WTC11 (cell line): ENCODE measurements around the gene SLC37A1. TPM values are rescaled to one million over a fixed set of nuclear protein-coding genes. Genes with fewer than 3 reads are reported as not detected.
"Not testable (repeated sequence)": the region's sequence is repeated elsewhere in the genome, so short reads cannot be mapped to it uniquely, and the experiment has no call there.

Experiments used
- ATAC-seq: fragments of 200-7000 bp; cut with Tn5 transposase; 2 replicates; pipeline ENCODE4 v1.10.0; 2021; ENCODE audit warnings: mild to moderate bottlenecking, moderate library complexity
- CTCF ChIA-PET: fragments of 300-600 bp; sonication (Branson Sonifier 250); formaldehyde crosslinking; loops from one replicate; lab custom pipeline; 2021; ENCODE audit warnings: antibody characterized with exemption; lab: Charles Lee
- POLR2A ChIA-PET: fragments of 350-600 bp; sonication (Branson Sonifier 250); formaldehyde crosslinking; loops from one replicate; lab custom pipeline; 2021; ENCODE audit warnings: antibody characterized with exemption; lab: Charles Lee
- DNase-seq: peaks from one replicate; pipeline ENCODE4 v3.0.0; 2021; ENCODE audit warnings: low spot score
- H3K27ac Mint-ChIP-seq: 2 replicates; pipeline ENCODE4 v1.8.0; 2021; ENCODE audit warnings: mixed read lengths
- H3K27me3 Mint-ChIP-seq: 2 replicates; pipeline ENCODE4 v1.8.0; 2021; ENCODE audit warnings: low read depth, mild to moderate bottlenecking, moderate library complexity, mixed read lengths
- H3K36me3 Mint-ChIP-seq: 2 replicates; pipeline ENCODE4 v1.8.0; 2021; ENCODE audit warnings: mixed read lengths
- H3K4me1 Mint-ChIP-seq: 2 replicates; pipeline ENCODE4 v1.8.0; 2022; ENCODE audit warnings: mixed read lengths
- H3K4me3 Mint-ChIP-seq: 2 replicates; pipeline ENCODE4 v1.8.0; 2021; ENCODE audit warnings: mild to moderate bottlenecking, moderate library complexity, mixed read lengths
- H3K9me3 Mint-ChIP-seq: 2 replicates; pipeline ENCODE4 v1.8.0; 2021; ENCODE audit warnings: mixed read lengths
- CREB1 ChIP-seq: sonication (generic); formaldehyde crosslinking; IDR thresholded peaks from 2 replicates; pipeline ENCODE4 v1.8.0; 2023; ENCODE audit warnings: mild to moderate bottlenecking, missing genetic modification reagents
- ESRRA ChIP-seq: sonication (generic); formaldehyde crosslinking; IDR thresholded peaks from 2 replicates; pipeline ENCODE4 v1.8.1; 2022; ENCODE audit warnings: mild to moderate bottlenecking, missing genetic modification reagents, borderline replicate concordance
- GABPB1 ChIP-seq: sonication (generic); formaldehyde crosslinking; IDR thresholded peaks from 2 replicates; pipeline ENCODE4 v1.8.1; 2023; ENCODE audit warnings: mild to moderate bottlenecking, missing genetic modification reagents
- HMGA2 ChIP-seq: fragments of 250-450 bp; sonication (Bioruptor Pico); IDR thresholded peaks from 2 replicates; pipeline ENCODE4 v1.4.0; 2021; ENCODE audit warnings: mild to moderate bottlenecking, moderate library complexity
- MYBL2 ChIP-seq: sonication (generic); formaldehyde crosslinking; IDR thresholded peaks from 2 replicates; pipeline ENCODE4 v1.8.1; 2023; ENCODE audit warnings: mild to moderate bottlenecking, moderate library complexity, missing genetic modification reagents
- PRRX2 ChIP-seq: fragments of 250-450 bp; sonication (Bioruptor Pico); IDR thresholded peaks from 2 replicates; pipeline ENCODE4 v1.8.0; 2021; ENCODE audit warnings: mild to moderate bottlenecking
- TEAD4 ChIP-seq: sonication (generic); formaldehyde crosslinking; IDR thresholded peaks from 2 replicates; pipeline ENCODE4 v1.8.0; 2022; ENCODE audit warnings: mild to moderate bottlenecking, missing genetic modification reagents
- ZNF138 ChIP-seq: sonication (generic); formaldehyde crosslinking; conservative IDR thresholded peaks from 2 replicates; pipeline ENCODE4 v1.8.1; 2022; ENCODE audit warnings: mild to moderate bottlenecking, moderate library complexity, missing genetic modification reagents
- total RNA-seq: library from RNA; stranded (reverse); gene quantifications from 3 replicates; pipeline ENCODE4 v1.2.3, GENCODE V29; 2021
- TF ChIP-seq, protein P1 (sequence below): sonication (generic); formaldehyde crosslinking; IDR thresholded peaks from 2 replicates; pipeline ENCODE4 v1.8.1; 2022; ENCODE audit warnings: low read depth, missing genetic modification reagents, borderline replicate concordance
- TF ChIP-seq, protein P2 (sequence below): sonication (generic); formaldehyde crosslinking; IDR thresholded peaks from 2 replicates; pipeline ENCODE4 v1.8.1; 2023; ENCODE audit warnings: mild to moderate bottlenecking, moderate library complexity, missing genetic modification reagents
- TF ChIP-seq, protein P3 (sequence below): sonication (generic); formaldehyde crosslinking; IDR thresholded peaks from 2 replicates; pipeline ENCODE4 v1.8.1; 2023; ENCODE audit warnings: mild to moderate bottlenecking, missing genetic modification reagents
- TF ChIP-seq, protein P4 (sequence below): sonication (generic); formaldehyde crosslinking; IDR thresholded peaks from 2 replicates; pipeline ENCODE4 v1.8.1; 2022; ENCODE audit warnings: mild to moderate bottlenecking, moderate library complexity, missing genetic modification reagents
- TF ChIP-seq, protein P5 (sequence below): sonication (generic); formaldehyde crosslinking; IDR thresholded peaks from 2 replicates; pipeline ENCODE4 v1.8.0; 2022; ENCODE audit warnings: missing genetic modification reagents
- TF ChIP-seq, protein P6 (sequence below): fragments of 250-450 bp; sonication (Bioruptor Pico); conservative IDR thresholded peaks from 2 replicates; pipeline ENCODE4 v1.9.0; 2021; ENCODE audit warnings: mild to moderate bottlenecking
- TF ChIP-seq, protein P7 (sequence below): fragments of 200-600 bp; IDR thresholded peaks from 2 replicates; pipeline ENCODE4 v1.8.0; 2022; ENCODE audit warnings: antibody characterized with exemption
- TF ChIP-seq, protein P8 (sequence below): sonication (generic); formaldehyde crosslinking; IDR thresholded peaks from 2 replicates; pipeline ENCODE4 v1.8.1; 2023; ENCODE audit warnings: mild to moderate bottlenecking, missing genetic modification reagents, moderate library complexity

The SLC37A1 gene
- total RNA-seq, 1 experiment from 2014 or later: 22.7 TPM

DNA sequence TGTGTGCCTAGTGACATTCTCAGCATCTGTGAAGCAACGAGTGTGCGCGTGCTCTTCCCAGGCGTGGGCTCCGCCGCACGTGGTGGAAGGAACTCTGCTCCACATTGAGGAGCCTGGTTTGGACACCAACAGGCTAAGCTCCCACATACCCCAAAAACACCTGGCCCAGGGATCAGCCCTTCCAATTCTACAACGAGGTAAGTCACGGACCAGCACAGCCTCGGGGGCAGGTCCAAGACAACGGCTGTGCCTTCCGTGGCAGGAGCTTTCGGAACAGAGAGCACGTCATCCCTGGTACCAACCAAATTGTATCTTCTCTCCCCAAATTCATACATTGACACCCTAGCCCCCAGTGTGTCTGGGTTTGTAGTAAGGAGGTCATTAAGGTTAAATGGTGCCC, 112.5 kb downstream of the SLC37A1 start:
- POLR2A ChIA-PET: no interaction called here

DNA sequence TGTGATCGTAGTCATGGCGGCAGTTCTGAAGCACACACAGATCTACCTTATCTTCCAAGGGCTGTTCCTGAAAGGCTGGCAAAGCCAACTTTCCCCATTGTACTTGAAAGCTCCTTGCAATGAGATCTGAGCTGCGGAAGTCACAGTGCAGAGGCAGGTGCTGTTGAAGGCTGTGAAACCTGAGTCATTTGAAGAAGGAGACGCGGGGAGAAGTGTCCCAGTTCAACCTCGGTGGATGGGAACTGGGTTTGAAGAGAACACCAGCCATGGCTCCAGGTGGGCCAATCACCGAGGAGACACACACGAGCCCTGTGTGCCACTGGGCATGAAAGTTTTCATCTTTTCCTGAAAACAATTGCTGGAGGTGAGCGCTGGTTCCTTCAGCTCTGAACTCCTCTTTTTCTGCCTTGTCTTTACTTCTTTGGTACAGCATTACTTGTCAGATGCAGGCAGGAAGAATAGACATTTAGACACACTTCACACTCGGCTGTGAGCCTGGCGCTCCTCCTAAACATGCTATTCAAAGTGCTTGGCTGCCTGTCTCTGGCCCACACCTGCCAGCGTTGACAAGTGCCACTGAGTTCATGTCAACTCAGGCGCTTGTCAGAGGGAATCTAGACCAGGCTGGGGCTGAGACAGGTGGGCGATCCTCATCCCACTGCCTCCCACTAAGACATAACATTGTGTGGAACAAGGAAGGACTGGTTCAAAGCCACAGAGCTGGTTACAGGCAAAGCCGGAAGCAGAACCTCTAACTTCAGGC, 114.1 kb downstream of the SLC37A1 start:
- Mint-ChIP-seq H3K27ac (no peak overlapping the region), H3K9me3 (no peaks in the 10 kb centered on the region), H3K36me3 (no peaks in the 10 kb centered on the region), H3K4me1 (peaks cover 6% of the 10 kb centered on the region), H3K27me3 (no peaks in the 10 kb centered on the region; the same call in none of the 2 replicates), H3K4me3 (no peak overlapping the region)
- ChIA-PET POLR2A (no interaction called here), CTCF (no interaction called here)
- DNase-seq (no peak), ATAC-seq (no peak)
- TF ChIP-seq GABPB1 (CRISPR knock-in tag): no peak
- TF ChIP-seq, protein P1, sequence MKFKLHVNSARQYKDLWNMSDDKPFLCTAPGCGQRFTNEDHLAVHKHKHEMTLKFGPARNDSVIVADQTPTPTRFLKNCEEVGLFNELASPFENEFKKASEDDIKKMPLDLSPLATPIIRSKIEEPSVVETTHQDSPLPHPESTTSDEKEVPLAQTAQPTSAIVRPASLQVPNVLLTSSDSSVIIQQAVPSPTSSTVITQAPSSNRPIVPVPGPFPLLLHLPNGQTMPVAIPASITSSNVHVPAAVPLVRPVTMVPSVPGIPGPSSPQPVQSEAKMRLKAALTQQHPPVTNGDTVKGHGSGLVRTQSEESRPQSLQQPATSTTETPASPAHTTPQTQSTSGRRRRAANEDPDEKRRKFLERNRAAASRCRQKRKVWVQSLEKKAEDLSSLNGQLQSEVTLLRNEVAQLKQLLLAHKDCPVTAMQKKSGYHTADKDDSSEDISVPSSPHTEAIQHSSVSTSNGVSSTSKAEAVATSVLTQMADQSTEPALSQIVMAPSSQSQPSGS (CRISPR knock-in tag): no peak
- TF ChIP-seq ZNF138 (CRISPR knock-in tag): no peak
- TF ChIP-seq, protein P2, sequence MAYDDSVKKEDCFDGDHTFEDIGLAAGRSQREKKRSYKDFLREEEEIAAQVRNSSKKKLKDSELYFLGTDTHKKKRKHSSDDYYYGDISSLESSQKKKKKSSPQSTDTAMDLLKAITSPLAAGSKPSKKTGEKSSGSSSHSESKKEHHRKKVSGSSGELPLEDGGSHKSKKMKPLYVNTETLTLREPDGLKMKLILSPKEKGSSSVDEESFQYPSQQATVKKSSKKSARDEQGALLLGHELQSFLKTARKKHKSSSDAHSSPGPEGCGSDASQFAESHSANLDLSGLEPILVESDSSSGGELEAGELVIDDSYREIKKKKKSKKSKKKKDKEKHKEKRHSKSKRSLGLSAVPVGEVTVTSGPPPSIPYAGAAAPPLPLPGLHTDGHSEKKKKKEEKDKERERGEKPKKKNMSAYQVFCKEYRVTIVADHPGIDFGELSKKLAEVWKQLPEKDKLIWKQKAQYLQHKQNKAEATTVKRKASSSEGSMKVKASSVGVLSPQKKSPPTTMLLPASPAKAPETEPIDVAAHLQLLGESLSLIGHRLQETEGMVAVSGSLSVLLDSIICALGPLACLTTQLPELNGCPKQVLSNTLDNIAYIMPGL (CRISPR knock-in tag): no peak
- TF ChIP-seq, protein P3, sequence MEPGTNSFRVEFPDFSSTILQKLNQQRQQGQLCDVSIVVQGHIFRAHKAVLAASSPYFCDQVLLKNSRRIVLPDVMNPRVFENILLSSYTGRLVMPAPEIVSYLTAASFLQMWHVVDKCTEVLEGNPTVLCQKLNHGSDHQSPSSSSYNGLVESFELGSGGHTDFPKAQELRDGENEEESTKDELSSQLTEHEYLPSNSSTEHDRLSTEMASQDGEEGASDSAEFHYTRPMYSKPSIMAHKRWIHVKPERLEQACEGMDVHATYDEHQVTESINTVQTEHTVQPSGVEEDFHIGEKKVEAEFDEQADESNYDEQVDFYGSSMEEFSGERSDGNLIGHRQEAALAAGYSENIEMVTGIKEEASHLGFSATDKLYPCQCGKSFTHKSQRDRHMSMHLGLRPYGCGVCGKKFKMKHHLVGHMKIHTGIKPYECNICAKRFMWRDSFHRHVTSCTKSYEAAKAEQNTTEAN: no peak
- TF ChIP-seq, all 79 proteins: peak for 0

More for the DNA sequence above, 112.5 kb downstream of the SLC37A1 start:
- ATAC-seq (no peak), DNase-seq (no peak)
- no peaks in the 10 kb centered on the region; the same call in none of the 2 replicates for H3K27me3 Mint-ChIP-seq
- H3K27ac Mint-ChIP-seq: no peak overlapping the region
- H3K36me3 Mint-ChIP-seq: no peaks in the 10 kb centered on the region
- no peak for TF ChIP-seq ESRRA (CRISPR knock-in tag)
- TF ChIP-seq, protein P4, sequence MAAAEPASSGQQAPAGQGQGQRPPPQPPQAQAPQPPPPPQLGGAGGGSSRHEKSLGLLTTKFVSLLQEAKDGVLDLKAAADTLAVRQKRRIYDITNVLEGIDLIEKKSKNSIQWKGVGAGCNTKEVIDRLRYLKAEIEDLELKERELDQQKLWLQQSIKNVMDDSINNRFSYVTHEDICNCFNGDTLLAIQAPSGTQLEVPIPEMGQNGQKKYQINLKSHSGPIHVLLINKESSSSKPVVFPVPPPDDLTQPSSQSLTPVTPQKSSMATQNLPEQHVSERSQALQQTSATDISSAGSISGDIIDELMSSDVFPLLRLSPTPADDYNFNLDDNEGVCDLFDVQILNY (CRISPR knock-in tag): no peak
- TF ChIP-seq, protein P5, sequence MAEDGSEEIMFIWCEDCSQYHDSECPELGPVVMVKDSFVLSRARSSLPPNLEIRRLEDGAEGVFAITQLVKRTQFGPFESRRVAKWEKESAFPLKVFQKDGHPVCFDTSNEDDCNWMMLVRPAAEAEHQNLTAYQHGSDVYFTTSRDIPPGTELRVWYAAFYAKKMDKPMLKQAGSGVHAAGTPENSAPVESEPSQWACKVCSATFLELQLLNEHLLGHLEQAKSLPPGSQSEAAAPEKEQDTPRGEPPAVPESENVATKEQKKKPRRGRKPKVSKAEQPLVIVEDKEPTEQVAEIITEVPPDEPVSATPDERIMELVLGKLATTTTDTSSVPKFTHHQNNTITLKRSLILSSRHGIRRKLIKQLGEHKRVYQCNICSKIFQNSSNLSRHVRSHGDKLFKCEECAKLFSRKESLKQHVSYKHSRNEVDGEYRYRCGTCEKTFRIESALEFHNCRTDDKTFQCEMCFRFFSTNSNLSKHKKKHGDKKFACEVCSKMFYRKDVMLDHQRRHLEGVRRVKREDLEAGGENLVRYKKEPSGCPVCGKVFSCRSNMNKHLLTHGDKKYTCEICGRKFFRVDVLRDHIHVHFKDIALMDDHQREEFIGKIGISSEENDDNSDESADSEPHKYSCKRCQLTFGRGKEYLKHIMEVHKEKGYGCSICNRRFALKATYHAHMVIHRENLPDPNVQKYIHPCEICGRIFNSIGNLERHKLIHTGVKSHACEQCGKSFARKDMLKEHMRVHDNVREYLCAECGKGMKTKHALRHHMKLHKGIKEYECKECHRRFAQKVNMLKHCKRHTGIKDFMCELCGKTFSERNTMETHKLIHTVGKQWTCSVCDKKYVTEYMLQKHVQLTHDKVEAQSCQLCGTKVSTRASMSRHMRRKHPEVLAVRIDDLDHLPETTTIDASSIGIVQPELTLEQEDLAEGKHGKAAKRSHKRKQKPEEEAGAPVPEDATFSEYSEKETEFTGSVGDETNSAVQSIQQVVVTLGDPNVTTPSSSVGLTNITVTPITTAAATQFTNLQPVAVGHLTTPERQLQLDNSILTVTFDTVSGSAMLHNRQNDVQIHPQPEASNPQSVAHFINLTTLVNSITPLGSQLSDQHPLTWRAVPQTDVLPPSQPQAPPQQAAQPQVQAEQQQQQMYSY: no peak
- TF ChIP-seq, protein P6, sequence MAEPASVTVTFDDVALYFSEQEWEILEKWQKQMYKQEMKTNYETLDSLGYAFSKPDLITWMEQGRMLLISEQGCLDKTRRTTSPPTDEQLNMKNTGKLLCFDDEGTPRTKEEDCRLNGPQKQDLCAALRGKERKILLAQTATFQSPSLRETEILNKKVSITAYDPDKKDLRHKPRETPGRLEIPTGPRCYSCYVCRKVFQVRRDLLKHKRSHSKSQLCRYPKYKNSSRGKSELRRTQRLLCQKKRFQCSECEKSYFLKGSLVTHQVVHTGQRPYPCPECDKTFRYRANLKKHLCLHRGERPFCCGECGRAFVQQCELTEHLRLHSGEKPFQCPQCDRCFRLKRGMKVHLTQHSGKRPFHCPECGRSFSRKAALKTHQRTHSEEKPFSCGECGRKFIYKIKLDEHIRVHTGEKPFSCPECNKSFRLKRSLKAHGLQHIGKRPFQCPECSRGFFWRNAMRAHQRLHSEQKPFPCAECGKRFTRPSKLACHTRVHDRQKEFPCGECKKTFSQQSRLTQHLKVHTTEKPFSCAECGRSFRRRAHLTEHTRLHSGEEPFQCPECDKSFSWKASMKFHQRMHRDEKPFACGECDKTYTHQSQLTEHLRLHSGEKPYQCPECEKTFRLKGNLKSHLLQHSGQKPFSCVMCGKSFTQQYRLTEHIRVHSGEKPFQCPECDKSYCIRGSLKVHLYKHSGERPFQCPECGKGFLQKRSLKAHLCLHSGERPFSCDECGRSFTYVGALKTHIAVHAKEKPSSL (CRISPR knock-in tag): no peak
- TF ChIP-seq PRRX2: no peak
- no peak for TF ChIP-seq MYBL2
- no peak for TF ChIP-seq HMGA2
- no peak for TF ChIP-seq CREB1 (CRISPR knock-in tag)
- TF ChIP-seq, protein P7, sequence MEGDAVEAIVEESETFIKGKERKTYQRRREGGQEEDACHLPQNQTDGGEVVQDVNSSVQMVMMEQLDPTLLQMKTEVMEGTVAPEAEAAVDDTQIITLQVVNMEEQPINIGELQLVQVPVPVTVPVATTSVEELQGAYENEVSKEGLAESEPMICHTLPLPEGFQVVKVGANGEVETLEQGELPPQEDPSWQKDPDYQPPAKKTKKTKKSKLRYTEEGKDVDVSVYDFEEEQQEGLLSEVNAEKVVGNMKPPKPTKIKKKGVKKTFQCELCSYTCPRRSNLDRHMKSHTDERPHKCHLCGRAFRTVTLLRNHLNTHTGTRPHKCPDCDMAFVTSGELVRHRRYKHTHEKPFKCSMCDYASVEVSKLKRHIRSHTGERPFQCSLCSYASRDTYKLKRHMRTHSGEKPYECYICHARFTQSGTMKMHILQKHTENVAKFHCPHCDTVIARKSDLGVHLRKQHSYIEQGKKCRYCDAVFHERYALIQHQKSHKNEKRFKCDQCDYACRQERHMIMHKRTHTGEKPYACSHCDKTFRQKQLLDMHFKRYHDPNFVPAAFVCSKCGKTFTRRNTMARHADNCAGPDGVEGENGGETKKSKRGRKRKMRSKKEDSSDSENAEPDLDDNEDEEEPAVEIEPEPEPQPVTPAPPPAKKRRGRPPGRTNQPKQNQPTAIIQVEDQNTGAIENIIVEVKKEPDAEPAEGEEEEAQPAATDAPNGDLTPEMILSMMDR: no peak
- TF ChIP-seq, protein P8, sequence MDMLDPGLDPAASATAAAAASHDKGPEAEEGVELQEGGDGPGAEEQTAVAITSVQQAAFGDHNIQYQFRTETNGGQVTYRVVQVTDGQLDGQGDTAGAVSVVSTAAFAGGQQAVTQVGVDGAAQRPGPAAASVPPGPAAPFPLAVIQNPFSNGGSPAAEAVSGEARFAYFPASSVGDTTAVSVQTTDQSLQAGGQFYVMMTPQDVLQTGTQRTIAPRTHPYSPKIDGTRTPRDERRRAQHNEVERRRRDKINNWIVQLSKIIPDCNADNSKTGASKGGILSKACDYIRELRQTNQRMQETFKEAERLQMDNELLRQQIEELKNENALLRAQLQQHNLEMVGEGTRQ (CRISPR knock-in tag): no peak
- TF ChIP-seq TEAD4: no peak
- TF ChIP-seq GABPB1 (CRISPR knock-in tag): no peak
- no peak for TF ChIP-seq ZNF138 (CRISPR knock-in tag)
- H3K4me3 Mint-ChIP-seq: no peak overlapping the region
- H3K9me3 Mint-ChIP-seq: no peaks in the 10 kb centered on the region
- CTCF ChIA-PET: interaction anchor here (1.5 kb wide), 1 partner anchor 33 kb away, joined by 4 read pairs; no protein-coding TSS in a partner anchor
- H3K4me1 Mint-ChIP-seq: peaks cover 13% of the 10 kb centered on the region

DNA sequence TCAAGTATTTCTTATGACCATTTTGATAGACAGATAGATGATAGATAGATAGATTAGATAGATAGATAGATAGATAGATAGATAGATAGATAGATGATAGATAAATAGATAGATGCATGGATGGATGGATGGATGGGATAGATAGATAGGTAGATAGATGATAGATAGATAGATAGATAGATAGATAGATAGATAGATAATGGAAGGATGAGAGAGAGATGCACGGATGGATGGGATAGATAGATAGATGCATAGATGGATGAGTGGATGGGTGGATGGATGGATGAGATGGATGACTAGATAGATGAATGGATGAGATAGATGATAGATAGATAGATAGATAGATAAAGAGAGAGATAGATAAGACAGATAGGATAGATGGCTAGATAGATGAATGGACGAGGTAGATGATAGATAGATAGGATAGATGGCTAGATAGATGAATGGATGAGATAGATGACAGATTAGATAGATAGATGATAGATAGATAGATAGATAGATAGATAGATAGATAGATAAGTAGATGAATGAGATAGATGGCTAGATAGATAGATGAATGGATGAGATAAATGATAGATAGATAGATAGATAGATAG, 114.9 kb downstream of the SLC37A1 start:
- H3K27me3 Mint-ChIP-seq, H3K36me3 Mint-ChIP-seq, CTCF ChIA-PET, H3K9me3 Mint-ChIP-seq, H3K4me3 Mint-ChIP-seq, H3K27ac Mint-ChIP-seq, DNase-seq, ATAC-seq, H3K4me1 Mint-ChIP-seq, POLR2A ChIA-PET: not testable (repeated sequence)
